NCI-H2227 treated with DMSO at 0.1 percent for 48 hours (cell line): ENCODE measurements around the gene NUP93.
"Not testable (repeated sequence)": the region's sequence is repeated elsewhere in the genome, so short reads cannot be mapped to it uniquely, and the experiment has no call there.

ENCODE experiments used
- DNase-seq: peaks from one replicate; lab custom pipeline; 2025; lab: John Stamatoyannopoulos, UW

The NUP93 gene

DNA sequence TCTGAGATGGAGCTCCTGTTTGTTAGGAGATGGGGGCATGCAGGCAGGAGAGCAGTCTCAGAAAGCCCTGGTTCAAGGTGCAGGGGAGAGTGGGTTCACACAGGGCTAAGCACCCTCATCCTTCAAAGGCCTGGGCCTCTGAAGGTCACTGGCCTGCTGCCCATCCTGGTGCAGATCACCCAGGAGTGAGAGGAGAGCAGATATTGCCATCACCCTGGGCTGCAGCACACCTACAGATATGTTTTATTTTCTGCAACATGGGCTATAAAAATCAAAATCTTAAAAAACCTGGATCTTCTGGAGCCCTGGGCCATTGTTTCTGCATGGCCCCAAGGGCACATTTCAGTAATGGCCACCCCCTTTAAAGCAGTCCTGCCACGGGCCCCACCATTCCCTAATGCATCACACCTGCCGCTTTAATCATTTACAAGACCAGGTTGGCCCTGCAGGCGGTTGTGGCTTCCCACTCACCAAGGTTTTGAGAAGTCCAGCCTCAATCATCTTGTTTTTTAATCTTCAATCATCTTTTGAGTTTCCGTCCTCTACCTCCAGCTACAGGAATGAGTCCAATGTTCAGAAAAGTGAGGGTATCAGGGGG is 20.4 kb upstream of the NUP93 start:
- no peak for DNase-seq

DNA sequence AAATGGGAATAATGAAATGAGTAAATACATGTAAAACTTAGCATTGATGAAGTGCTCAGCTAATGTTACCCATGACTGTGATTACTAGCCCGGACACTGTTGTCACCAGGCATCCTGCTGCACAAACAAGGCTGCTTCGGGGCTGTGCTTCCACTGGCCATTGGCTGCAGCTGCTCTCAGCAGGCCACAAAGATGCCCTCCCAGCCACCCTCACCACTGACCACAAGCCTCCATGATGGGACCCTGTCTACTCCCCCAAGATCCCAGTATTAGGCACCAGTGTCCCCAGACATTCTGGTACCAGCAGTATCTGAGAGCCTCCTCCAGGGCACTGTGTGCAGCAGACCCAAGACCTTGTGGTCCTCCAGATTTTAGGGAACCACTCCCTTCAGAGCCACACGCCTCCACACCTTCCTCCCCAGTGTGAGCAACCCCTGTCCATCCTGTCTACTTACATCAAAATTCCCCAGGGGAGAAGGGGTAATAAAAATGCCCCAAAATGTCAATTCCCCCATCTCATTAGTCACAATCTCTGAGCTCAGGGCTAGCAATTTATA is 19.7 kb upstream of the NUP93 start:
- DNase-seq, result no peak

DNA sequence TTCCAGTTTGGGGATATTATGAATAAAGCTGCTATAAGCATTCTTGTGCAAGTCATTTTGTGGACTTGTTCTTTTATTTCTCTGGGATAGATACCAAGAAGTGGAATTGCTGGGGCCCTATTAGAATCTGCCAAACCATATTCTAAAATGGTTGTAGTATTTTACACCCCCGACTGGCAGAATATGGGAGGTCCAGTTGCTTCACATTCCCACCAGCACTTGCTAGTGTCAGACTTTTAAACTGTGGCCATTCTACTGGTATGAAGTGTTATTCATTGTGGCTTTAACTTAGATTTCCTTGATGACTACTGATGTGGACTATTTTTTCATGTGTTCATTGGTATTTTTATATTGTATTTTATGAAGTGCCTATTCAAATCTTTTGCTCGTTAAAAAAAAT is 18.1 kb upstream of the NUP93 start:
- no peak for DNase-seq

DNA sequence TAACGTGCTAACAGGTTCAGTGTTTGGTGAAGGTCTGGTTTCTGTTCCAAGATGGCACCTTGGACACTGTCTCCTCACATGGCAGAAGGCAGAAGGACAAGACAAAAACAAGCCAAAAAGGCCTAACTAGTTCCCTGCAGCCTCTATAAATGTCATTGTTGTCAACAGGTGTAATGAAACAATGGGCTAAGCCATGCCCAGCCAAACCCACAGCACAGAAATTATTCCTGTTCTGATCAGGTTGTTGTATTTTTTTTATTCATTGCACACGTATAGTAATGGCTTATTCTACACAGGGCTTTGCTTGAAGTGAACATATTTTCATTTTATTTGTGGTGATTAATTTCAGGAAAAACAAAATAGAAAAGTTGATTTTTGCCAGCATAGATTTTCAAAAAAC is 16.1 kb upstream of the NUP93 start:
- DNase-seq, result no peak

DNA sequence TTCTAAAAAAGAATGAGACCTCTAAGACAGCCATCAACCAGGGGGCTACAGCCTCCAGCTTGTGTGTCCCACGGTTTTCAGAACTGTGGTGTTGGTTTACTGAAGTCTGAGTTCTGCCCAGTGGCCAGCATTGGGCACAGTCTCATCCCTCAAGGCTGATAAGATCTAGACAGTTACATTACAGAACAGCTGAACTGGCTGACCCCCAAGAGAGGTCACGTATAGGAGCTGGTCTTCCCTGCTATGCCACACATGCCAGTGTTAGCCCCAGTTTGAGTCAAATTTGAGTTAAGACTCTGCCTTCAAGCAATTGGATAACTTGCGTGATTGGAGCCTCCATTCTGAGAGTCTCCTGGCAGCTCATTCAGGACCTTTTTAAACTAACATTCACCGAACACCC is 14.8 kb upstream of the NUP93 start:
- DNase-seq, result no peak

DNA sequence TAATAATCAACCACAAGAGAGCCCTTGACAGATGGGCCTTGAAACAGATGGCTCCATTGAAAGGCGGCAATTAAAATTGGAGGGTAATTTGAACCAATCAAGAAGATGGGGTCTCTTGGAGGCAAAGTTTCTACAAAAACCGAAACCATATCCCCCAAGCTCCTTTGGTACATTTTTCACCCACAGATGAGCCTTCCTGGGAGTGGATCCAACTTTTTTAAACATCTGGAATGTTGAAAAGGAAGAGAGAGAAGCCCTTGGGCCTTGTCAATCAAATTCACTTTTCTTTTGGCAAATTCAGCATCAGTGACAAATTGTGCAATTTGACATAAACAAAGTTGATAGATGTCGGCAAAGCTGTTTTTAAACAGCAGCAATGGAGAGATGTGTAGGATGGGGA is 13.2 kb upstream of the NUP93 start:
- no peak for DNase-seq

DNA sequence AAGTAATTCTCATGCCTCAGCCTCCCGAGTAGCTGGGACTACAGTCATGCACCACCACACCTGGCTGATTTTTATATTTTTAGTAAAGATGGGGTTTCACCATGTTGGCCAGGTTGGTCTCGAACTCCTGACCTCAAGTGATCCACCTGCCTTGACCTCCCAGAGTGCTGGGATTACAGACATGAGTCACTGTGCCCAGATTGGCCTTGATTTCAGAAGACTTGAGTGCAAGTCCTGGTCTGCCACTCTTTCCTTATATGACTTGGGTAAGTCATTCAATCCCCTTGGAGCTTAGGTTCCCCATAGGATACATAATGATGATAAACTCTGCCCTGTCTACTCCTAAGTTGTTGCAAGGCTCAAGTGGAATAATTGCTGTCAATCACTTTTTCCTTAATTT is 12.4 kb upstream of the NUP93 start:
- DNase-seq, result not testable (repeated sequence)

DNA sequence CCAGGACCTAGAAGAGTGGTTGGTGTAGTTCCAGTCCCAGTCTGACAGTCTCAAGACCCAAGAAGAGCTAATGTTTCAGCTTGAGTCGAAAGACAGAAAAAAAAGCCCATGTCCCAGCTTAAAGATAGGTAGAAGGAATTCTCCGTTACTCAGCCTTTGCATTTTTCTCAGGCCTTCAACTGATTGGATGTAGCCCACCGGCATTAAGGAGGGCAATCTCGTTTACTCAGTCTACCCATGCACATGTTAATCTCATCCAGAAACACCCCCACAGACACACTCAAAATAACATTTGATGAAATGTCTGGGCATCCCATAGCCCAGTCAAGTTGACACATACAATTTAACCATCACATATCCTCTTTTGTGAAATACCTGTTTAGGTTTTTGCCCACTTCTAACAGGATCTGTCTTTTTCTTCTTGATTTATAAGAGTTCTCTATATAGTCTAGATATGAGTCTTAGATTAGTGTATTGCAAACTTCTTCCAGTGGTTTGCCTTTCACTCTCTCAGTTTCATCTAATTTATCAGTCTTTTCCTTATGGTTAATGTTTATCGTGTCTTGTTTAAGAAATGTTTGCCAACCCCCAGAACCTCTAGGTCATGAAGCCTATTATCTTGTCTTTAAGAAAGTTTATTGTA is 7.6 kb upstream of the NUP93 start:
- DNase-seq, result no peak

DNA sequence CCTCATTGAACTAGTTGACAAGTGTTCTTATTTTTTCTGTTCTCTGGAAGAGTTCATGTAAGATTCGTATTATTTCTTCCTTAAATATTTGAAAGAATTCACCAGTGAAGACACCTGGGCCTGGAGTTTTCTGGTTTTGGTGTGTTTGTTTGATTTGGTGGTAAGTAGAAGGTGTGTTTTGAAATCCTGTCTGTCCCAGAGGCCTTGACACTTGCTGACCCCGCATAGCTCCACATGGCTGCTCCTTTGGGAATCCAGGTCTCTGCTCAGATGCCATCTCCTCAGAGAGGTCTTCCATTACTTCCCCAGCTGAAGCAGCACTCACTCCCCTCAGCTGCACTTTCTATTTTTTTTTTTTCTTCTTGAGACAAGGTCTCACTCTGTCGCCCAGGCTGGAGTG is 5.7 kb upstream of the NUP93 start:
- DNase-seq, result no peak

DNA sequence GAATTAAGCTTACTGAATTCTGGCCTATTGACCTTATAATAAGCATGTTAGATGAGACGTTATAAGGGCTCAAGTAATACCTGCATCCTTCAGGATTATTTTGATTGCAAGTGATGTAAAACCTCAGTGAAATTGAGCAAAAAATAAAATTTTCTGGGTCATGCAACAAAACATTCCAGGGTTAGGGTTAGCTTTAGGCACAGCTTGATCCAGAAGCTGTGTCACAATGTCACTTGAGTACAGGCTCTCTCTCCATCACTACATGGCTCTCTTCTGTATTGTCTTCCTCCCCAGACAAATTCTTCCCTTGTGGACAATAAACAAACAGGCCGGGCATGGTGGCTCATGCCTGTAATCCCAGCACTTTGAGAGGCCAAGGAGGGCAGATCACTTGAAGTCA is 3.6 kb upstream of the NUP93 start:
- DNase-seq, result no peak

DNA sequence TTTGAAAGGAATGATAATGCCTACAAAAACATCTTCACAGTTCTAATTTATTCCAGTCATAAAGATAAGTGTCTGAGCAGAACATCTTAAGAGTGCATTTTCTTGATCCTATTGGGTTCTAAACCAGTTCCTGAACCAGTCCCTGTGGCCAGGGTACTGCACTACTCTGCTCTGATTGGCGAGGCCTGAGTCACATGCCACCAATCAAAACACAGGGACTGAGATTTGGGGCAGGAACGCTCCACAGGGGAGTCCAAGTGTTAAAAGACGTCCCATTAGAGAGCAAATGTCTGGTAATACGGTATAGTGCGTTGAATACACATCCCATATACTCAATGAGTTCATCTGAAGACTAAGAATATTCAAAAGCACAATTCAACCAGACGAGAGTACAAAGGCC is 3.0 kb upstream of the NUP93 start:
- no peak for DNase-seq

DNA sequence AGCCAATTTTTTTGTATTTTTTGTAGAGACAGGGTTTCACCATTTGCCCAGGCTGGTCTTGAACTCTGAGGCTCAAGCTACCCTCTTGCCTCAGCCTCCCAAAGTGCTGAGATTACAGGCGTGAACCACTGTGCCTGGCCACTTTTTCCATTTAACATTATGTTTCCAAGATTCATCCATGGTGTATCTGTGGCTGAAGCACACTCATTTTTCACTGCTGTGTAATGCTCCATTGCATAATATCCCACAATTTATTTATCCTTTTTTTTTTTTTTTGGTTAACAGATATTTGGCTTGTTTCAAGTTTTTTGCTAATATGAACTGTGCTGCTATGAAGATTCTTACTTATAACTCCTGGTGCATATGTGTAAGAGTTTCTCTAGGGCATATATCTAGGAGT is 1.9 kb upstream of the NUP93 start:
- DNase-seq, result no peak

DNA sequence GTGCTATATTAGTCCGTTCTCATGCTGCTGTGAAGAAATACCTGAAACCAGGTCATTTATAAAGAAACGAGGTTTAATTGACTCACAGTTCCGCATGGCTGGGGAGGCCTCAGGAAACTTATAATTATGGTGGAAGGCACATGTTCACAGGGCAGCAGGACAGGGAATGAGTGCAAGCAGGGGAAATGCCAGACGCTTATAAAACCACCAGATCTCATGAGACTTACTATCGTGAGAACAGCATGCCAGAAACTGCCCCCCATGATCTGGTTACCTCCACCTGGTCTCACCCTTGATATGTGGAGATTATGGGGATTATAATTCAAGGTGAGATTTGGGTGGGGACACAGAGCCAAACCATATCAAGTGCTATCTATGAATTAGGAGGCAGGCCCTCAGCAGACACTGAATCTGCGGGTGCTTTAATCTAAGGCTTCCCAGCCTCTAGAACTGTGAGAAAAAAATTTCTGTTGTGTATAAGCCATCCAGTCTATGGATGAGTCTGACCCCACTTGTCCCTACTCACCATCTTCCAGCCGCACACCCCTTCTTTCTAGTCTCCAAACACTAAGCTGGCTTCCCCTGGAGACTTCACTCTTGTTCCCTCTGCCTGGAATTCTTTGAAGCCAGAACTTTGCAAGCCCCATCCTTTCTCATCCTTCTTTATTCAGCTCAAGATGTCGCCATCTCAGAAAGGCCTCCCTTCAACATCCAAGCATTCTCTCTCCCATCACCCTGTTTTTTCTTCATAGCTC is 772 bp upstream of the NUP93 start:
- DNase-seq, result peak; percentile 32

DNA sequence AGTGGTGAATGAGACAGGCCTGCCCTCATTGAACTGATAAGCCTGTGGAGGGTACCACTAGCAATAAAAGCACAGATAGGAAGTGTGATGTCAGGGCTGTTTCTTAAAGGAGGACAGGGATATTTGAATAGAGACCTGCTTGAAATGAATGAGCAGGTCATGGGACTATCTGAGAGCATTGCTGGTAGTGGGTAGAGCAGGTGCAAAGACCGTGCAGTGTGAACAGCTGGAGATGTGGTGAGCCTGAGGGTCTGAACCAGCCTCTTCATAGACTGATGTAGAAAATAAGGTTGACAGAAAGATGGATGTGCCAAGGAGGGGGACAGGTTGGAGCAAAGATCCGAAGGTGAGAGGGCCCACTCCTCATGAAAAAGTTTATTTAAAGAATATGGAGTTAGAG is 2.4 kb downstream of the NUP93 start:
- no peak for DNase-seq

DNA sequence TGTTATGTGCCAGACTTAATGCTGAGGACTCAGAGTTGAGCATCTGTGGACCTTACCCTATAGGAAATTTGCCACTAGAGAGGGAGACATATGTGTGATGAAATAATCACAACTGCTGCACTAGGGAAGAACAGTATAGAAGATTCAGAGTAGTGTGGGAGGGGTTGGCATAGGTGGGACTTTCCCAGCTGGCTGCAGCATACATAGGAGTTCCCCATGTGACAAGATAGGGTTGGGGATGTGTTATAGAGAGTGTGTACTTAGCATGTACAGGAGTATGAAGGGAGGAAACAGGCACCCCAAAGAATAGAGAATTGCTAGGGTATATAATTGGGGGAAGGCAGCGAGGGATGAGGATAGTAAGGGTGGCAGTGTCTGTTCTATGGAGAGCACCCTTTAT is 2.9 kb downstream of the NUP93 start:
- no peak for DNase-seq

DNA sequence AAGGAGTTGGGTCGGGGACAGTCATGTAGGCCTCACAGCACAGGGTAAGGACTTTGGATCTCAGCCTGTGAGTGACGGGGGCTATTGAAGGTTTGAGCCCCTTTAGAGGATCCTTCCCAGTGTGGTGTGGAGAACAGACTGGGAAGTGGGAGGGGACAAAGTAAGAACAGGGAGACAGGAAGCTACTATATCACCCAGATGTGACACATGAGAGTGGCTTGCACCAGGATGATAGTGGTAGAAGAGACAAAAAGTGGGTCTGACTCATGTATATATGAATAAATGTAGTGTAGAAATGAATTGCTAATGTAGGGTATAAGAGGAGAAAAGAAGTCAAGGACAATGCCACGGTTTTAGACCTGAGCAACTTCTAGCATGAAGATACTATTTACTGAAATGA is 4.5 kb downstream of the NUP93 start:
- DNase-seq, result no peak

DNA sequence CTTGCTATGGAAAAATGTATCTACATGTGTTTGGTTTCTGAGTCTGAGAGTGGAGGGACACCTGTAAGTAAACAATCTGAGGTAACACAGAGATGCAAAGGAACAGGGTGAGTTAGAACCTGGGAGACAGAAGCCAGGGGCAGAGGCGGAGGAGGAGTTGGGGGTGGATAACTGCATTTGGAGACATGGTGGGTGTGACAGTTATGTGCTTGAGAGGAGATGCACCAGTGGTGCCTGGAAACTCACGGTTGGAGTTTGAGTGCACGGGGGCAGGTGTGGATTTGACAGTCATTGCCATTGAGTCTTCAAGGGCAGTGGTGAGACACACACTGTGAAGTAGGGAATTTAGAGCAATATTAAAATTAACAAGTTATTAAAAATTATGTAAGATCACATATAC is 6.5 kb downstream of the NUP93 start:
- no peak for DNase-seq

DNA sequence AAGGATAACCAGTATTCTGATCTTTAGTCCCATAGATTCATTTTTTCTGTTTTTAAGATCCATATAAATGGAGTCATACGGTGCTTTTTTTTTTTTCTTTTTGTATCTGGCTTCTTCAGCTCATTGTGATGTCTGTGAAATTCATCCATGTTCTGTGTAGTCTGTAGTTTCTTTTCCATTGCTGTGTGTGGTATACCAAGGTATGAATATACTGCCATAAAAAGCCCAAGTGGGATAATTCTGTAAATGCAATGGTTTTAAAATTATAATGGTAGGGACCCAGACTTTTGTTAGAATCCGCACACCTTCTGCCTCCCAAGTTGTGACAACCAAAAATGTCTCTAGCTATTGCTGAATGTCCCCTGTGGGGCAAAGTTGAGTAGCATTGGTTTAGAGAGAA is 7.6 kb downstream of the NUP93 start:
- DNase-seq, result no peak

DNA sequence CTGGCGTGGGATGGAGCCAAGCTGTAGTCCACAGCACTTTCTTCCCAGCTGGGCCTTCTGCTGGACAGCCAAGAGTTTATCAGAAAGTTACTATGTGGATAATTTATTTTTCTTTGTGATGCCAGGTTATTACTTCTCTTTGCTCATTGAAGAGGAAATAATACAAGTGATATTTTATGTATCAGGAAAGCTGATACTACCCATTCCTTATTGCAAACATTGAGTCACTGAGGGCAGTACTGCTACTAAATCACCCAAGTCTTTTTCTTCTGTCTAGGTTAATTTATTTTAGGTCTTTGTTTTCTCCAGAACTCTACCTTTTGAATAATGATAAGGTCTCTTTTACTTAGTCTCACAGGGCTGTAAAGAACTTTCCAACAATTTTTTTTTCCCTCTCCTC is 8.3 kb downstream of the NUP93 start:
- DNase-seq, result no peak

DNA sequence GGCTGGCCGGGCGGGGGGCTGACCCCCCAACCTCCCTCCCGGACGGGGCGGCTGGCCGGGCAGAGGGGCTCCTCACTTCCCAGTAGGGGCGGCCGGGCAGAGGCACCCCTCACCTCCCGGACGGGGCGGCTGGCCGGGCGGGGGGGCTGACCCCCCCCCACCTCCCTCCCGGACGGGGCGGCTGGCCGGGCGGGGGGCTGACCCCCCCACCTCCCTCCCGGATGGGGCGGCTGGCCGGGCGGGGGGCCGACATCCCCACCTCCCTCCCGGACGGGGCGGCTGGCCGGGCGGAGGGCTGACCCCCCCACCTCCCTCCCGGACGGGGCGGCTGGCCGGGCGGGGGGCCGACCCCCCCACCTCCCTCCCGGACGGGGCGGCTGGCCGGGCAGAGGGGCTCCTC is 9.4 kb downstream of the NUP93 start:
- not testable (repeated sequence) for DNase-seq

DNA sequence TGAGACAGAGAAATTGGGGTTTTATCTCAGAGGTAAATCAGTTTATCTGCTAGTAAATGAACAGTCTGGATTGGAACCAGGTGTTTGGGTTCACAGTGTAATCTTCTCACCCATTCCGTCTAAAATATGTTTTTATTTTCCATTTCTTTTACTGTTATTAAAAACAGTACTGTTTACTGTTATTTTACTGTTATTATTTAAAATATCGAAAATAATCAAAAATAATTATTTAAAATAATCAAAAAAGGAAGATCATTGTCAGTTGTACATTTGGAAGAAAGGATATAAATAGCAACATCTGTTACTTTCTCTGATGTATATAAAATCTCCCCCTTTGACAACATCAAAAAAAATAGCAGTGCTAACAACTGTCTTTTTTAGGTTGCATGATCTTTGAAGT is 11.5 kb downstream of the NUP93 start:
- DNase-seq, result no peak

DNA sequence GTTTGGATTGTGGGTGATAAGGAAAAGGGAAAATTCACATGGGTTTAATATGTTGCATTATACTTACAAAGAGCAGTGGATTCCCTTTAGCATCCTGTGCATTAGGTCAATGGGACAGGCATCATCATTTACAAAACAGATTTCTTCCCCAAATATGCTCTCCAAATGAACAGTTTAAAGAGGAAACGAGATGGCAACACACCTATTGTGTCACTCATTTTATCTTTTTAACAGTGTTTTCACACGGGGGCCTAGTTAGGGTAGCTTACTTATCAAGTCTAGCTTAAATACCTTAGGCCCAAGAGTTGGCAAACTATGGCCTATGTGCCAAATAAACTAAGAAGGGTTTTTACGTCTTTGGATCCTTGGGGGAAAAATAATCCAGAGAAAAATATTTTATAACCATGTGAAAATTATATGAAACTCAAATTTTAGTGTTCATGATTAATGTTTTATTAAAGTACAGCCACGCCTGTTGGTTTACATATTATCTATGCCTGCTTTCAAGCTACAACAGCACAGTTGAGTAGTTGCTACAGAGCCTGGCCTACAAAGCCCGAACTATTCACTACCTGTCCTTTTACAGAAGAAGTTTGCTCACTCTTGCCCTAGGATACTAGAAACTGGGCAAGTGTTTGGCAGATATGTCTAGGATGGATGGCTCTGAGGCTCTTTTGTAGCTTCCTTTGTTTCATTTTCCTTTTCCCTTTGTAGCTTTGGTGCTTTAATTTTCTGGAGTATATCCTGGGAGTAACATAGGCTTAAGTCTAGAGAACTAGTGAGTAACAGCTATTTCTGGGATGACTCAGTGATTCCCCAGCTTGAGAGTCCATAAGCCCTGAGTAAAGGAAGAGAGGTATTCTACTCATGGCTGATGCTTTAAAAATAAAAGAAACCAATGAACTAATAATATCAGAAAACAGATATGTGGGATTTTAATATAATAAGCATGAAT is 12.4 kb downstream of the NUP93 start:
- no peak for DNase-seq
